Activated T-cell treated with anti-CD3 and anti-CD28 coated beads, Interleukin-2, amount 50 U/mL, for 24 hours (primary cell): ENCODE results near the gene ADAM12.

Source experiments
- DNase-seq: peaks from one replicate; pipeline ENCODE4 v3.0.0-alpha.2; 2020
- H3K27ac Mint-ChIP-seq: 2 replicates; pipeline ENCODE4 v1.8.0; 2020; ENCODE audit warnings: mild to moderate bottlenecking, mixed read lengths
- H3K27me3 Mint-ChIP-seq: 2 replicates; pipeline ENCODE4 v1.8.0; 2020; ENCODE audit warnings: mixed read lengths
- H3K36me3 Mint-ChIP-seq: 2 replicates; pipeline ENCODE4 v1.8.0; 2020; ENCODE audit warnings: low read depth, mixed read lengths
- H3K4me1 Mint-ChIP-seq: 2 replicates; pipeline ENCODE4 v1.8.0; 2020; ENCODE audit warnings: low read depth, mixed read lengths
- H3K4me3 Mint-ChIP-seq: 2 replicates; pipeline ENCODE4 v1.8.0; 2020; ENCODE audit warnings: mild to moderate bottlenecking, moderate library complexity, mixed read lengths
- H3K9me3 Mint-ChIP-seq: 2 replicates; pipeline ENCODE4 v1.8.0; 2020; ENCODE audit warnings: mixed read lengths

The ADAM12 gene

GRCh38 chr10:126122881-126123280, 265.4 kb downstream of the ADAM12 start:
- Mint-ChIP-seq H3K4me1 (no peaks in the 10 kb centered on the region), H3K9me3 (no peaks in the 10 kb centered on the region), H3K27me3 (no peaks in the 10 kb centered on the region), H3K4me3 (no peak overlapping the region), H3K27ac (no peak overlapping the region), H3K36me3 (no peaks in the 10 kb centered on the region)
- DNase-seq, result no peak

GRCh38 chr10:126119599-126119998, 268.7 kb downstream of the ADAM12 start:
- Mint-ChIP-seq H3K4me3 (no peak overlapping the region), H3K9me3 (no peaks in the 10 kb centered on the region)
- DNase-seq, result no peak

GRCh38 chr10:126118476-126118875, 269.8 kb downstream of the ADAM12 start:
- Mint-ChIP-seq H3K9me3 (no peaks in the 10 kb centered on the region), H3K4me3 (no peak overlapping the region), H3K36me3 (no peaks in the 10 kb centered on the region), H3K4me1 (no peaks in the 10 kb centered on the region), H3K27me3 (no peaks in the 10 kb centered on the region), H3K27ac (no peak overlapping the region)
- DNase-seq, result no peak

More at GRCh38 chr10:126119599-126119998, 268.7 kb downstream of the ADAM12 start:
- Mint-ChIP-seq H3K4me1 (no peaks in the 10 kb centered on the region), H3K27me3 (no peaks in the 10 kb centered on the region), H3K36me3 (no peaks in the 10 kb centered on the region), H3K27ac (no peak overlapping the region)

- DNase-seq, result no peak
- no peak overlapping the region for H3K4me3 Mint-ChIP-seq
- H3K27ac Mint-ChIP-seq, result no peak overlapping the region
- no peaks in the 10 kb centered on the region for H3K9me3 Mint-ChIP-seq
- no peaks in the 10 kb centered on the region for H3K4me1 Mint-ChIP-seq
- peaks cover 3% of the 10 kb centered on the region for H3K27me3 Mint-ChIP-seq
- H3K36me3 Mint-ChIP-seq, result no peaks in the 10 kb centered on the region
These were observed 271.1 kb downstream of the ADAM12 start for GRCh38 chr10:126117196-126117595.

- no peak overlapping the region for H3K4me3 Mint-ChIP-seq
- no peak for DNase-seq
- H3K4me1 Mint-ChIP-seq, result no peaks in the 10 kb centered on the region
- H3K36me3 Mint-ChIP-seq, result no peaks in the 10 kb centered on the region
- H3K9me3 Mint-ChIP-seq, result no peaks in the 10 kb centered on the region
- H3K27ac Mint-ChIP-seq, result no peak overlapping the region
- peaks cover 6% of the 10 kb centered on the region for H3K27me3 Mint-ChIP-seq
These were observed 272.4 kb downstream of the ADAM12 start for GRCh38 chr10:126115886-126116285.

- H3K36me3 Mint-ChIP-seq, result no peaks in the 10 kb centered on the region
- H3K9me3 Mint-ChIP-seq, result no peaks in the 10 kb centered on the region
- no peak for DNase-seq
- peaks cover 6% of the 10 kb centered on the region for H3K27me3 Mint-ChIP-seq
- H3K4me1 Mint-ChIP-seq, result no peaks in the 10 kb centered on the region
- no peak overlapping the region for H3K27ac Mint-ChIP-seq
- H3K4me3 Mint-ChIP-seq, result no peak overlapping the region
These were observed 273.3 kb downstream of the ADAM12 start for GRCh38 chr10:126114884-126115555.

- no peak for DNase-seq
- Mint-ChIP-seq H3K27ac (no peak overlapping the region), H3K4me3 (no peak overlapping the region), H3K36me3 (no peaks in the 10 kb centered on the region), H3K9me3 (no peaks in the 10 kb centered on the region), H3K27me3 (peaks cover 6% of the 10 kb centered on the region), H3K4me1 (no peaks in the 10 kb centered on the region)
These were observed 276.8 kb downstream of the ADAM12 start for GRCh38 chr10:126111516-126111915.

GRCh38 chr10:126110489-126111180, 277.6 kb downstream of the ADAM12 start:
- no peak for DNase-seq
- no peak overlapping the region for H3K27ac Mint-ChIP-seq
- peaks cover 6% of the 10 kb centered on the region for H3K27me3 Mint-ChIP-seq
- H3K9me3 Mint-ChIP-seq, result no peaks in the 10 kb centered on the region
- H3K36me3 Mint-ChIP-seq, result no peaks in the 10 kb centered on the region
- no peak overlapping the region for H3K4me3 Mint-ChIP-seq
- H3K4me1 Mint-ChIP-seq, result no peaks in the 10 kb centered on the region

- H3K27me3 Mint-ChIP-seq, result peaks cover 6% of the 10 kb centered on the region
- DNase-seq, result no peak
- H3K36me3 Mint-ChIP-seq, result no peaks in the 10 kb centered on the region
- no peak overlapping the region for H3K4me3 Mint-ChIP-seq
- H3K4me1 Mint-ChIP-seq, result no peaks in the 10 kb centered on the region
- no peak overlapping the region for H3K27ac Mint-ChIP-seq
- no peaks in the 10 kb centered on the region for H3K9me3 Mint-ChIP-seq
These were observed 278.4 kb downstream of the ADAM12 start for GRCh38 chr10:126109893-126110292.

GRCh38 chr10:126108693-126109092, 279.6 kb downstream of the ADAM12 start:
- H3K27me3 Mint-ChIP-seq, result peaks cover 6% of the 10 kb centered on the region
- DNase-seq, result no peak
- no peak overlapping the region for H3K27ac Mint-ChIP-seq
- no peaks in the 10 kb centered on the region for H3K4me1 Mint-ChIP-seq
- H3K9me3 Mint-ChIP-seq, result no peaks in the 10 kb centered on the region
- H3K4me3 Mint-ChIP-seq, result no peak overlapping the region
- H3K36me3 Mint-ChIP-seq, result no peaks in the 10 kb centered on the region

- no peaks in the 10 kb centered on the region for H3K9me3 Mint-ChIP-seq
- H3K4me3 Mint-ChIP-seq, result no peak overlapping the region
- no peak for DNase-seq
- no peaks in the 10 kb centered on the region for H3K4me1 Mint-ChIP-seq
- H3K27ac Mint-ChIP-seq, result no peak overlapping the region
- no peaks in the 10 kb centered on the region for H3K36me3 Mint-ChIP-seq
- H3K27me3 Mint-ChIP-seq, result no peaks in the 10 kb centered on the region
These were observed 283.5 kb downstream of the ADAM12 start for GRCh38 chr10:126104767-126105166.

- no peaks in the 10 kb centered on the region for H3K9me3 Mint-ChIP-seq
- H3K27me3 Mint-ChIP-seq, result no peaks in the 10 kb centered on the region
- H3K4me1 Mint-ChIP-seq, result no peaks in the 10 kb centered on the region
- H3K36me3 Mint-ChIP-seq, result no peaks in the 10 kb centered on the region
- no peak overlapping the region for H3K4me3 Mint-ChIP-seq
- no peak overlapping the region for H3K27ac Mint-ChIP-seq
- no peak for DNase-seq
These were observed 285.6 kb downstream of the ADAM12 start for GRCh38 chr10:126102636-126103035.

GRCh38 chr10:126101736-126102135, 286.5 kb downstream of the ADAM12 start:
- no peak overlapping the region for H3K4me3 Mint-ChIP-seq
- no peak for DNase-seq
- no peaks in the 10 kb centered on the region for H3K4me1 Mint-ChIP-seq
- H3K36me3 Mint-ChIP-seq, result no peaks in the 10 kb centered on the region
- H3K9me3 Mint-ChIP-seq, result no peaks in the 10 kb centered on the region
- H3K27me3 Mint-ChIP-seq, result no peaks in the 10 kb centered on the region
- no peak overlapping the region for H3K27ac Mint-ChIP-seq

GRCh38 chr10:126101325-126101724, 287.0 kb downstream of the ADAM12 start:
- DNase-seq, result no peak
- H3K4me1 Mint-ChIP-seq, result no peaks in the 10 kb centered on the region
- no peak overlapping the region for H3K27ac Mint-ChIP-seq
- H3K9me3 Mint-ChIP-seq, result no peaks in the 10 kb centered on the region
- no peaks in the 10 kb centered on the region for H3K36me3 Mint-ChIP-seq
- H3K27me3 Mint-ChIP-seq, result peaks cover 2% of the 10 kb centered on the region
- H3K4me3 Mint-ChIP-seq, result no peak overlapping the region

- Mint-ChIP-seq H3K27ac (no peak overlapping the region), H3K27me3 (peaks cover 2% of the 10 kb centered on the region), H3K4me1 (no peaks in the 10 kb centered on the region), H3K9me3 (no peaks in the 10 kb centered on the region), H3K36me3 (no peaks in the 10 kb centered on the region), H3K4me3 (no peak overlapping the region)
- no peak for DNase-seq
These were observed 288.9 kb downstream of the ADAM12 start for GRCh38 chr10:126099366-126099765.
